ENCODE results near the gene ROBO4.
A peak's percentile ranks its signal among the peaks of the same experiment; 100 is the strongest.

The ROBO4 gene

DNA sequence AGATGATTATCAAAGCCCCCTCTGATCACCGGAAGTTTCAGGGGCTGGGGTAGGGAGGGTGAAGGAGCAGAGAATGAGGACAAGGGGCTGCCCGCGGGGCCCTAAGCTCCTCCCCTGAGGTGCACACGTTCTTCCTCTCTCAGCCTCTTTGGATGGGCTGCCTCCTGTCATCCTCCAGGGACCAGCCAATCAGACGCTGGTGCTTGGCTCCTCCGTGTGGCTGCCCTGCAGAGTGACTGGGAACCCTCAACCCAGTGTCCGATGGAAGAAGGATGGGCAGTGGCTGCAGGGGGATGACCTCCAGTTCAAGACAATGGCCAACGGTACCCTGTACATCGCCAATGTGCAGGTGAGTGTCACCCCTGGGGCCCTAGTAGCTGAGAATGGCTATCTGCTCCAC lies 24.9 kb downstream of the ROBO4 start:
- DNase-seq (ENCODE audit: low spot score): no peak

DNA sequence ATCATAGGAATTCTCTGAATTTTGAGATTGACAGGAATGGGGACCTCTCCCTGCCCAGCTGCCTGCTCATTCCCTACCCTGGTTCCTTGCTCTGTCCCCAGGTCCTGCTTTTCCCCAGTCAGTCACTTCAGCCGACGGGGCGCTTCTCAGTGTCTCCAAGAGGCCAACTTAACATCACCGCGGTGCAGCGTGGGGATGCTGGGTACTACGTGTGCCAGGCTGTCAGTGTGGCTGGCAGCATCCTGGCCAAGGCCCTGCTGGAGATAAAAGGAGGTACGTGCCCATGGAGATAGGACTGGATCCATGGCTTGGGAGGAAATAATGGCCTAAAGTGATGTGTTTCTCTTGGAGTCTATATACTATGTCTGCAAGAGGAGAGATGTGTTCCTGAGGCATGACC lies 25.4 kb downstream of the ROBO4 start:
- no peak for DNase-seq (ENCODE audit: low spot score)

DNA sequence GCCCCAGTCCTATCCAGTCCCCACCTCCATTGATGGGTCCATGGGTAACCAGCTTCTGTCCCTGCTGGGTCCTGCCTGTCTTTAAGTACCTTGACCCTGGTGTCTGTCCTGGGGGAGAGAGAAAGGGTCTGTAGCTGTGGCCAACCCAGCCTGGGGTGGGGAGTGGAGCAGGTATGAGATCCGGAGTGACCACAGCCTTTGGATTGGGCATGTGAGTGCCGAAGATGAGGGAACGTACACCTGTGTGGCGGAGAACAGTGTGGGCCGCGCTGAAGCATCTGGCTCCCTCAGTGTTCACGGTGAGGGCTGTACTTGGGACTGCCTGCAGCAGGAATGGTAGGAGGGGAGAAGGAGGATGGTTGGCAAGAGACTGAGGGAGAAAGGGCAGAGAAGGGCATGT lies 27.2 kb downstream of the ROBO4 start:
- no peak for DNase-seq (ENCODE audit: low spot score)

- DNase-seq (ENCODE audit: low spot score): no peak
These were observed 27.7 kb downstream of the ROBO4 start for GRCh38 chr11:124869856-124870387.

DNA sequence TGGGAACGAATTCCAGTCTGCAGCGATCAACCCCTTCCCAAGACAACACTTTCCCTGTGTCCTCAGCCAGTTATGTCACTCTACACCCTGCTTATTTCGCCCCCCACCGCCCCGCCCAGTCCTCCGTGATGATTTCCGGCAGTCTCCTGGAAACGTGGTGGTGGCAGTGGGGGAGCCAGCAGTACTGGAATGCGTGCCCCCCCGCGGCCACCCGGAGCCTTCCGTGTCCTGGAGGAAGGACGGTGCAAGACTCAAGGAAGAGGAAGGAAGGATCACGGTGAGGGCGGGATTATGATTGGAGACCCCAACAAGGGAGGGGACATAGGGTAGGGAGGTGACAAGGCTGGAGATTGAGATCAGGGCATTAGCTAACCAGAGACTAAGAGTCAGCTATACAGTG lies 28.3 kb downstream of the ROBO4 start:
- no peak for DNase-seq (ENCODE audit: low spot score)

DNA sequence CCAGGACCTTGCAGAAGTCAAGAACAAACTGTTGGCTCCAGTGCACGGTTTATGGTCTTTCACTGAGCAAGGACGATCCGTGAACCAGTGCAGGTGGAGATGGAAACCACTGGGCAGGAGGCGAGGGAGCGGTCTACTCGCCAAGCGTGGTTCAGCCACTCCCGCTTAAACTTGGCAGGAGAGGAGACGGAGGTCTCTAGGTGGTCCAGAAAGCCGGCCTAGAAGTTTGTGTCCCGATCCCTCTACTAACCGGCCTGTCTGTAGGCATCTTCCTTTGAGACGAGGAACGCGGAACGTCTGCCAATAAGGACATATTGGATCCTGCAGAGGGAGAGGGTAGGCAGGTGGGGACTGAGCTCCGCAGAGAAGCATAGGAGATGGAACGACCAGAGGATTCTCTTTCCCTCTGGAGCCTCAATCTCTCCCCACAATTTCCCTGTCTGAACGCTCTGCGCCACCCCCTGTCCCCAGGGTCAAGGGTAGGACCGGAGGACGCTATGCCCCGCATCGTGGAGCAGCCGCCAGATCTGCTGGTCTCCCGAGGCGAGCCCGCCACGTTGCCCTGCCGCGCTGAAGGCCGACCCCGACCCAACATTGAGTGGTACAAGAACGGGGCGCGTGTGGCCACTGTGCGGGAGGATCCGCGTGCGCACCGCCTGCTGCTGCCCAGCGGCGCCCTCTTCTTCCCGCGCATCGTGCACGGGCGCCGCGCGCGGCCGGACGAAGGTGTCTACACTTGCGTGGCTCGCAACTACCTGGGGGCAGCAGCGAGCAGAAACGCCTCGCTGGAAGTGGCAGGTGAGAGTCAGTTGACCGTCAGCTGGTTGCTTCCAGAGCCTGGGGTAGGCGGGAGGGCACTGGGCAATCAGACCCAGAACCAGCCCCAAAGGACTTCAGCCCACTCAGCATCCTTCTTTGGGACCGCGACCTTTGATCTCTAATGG lies 29.1 kb downstream of the ROBO4 start:
- DNase-seq (ENCODE audit: low spot score): no peak

DNA sequence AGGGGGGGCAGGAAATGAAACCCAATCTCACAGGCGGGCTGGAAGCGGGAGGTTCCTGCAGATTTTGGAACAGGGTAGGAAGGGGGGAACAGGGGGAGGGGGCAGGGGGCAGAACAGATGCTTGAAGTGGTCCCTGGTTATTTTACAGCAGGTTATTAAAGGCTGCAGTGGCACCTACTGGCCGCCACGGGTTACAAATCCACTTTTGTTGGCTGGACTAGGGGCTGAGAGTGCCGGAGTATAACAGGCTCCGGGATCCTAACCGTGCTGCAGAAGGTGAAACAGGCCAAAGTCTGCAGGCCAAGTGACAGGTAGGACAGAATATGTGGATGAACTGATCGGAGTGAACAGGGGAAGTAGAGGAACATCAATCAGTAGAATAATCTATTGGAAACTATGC lies 30.0 kb downstream of the ROBO4 start:
- peak; percentile 59 for DNase-seq (ENCODE audit: low spot score)

DNA sequence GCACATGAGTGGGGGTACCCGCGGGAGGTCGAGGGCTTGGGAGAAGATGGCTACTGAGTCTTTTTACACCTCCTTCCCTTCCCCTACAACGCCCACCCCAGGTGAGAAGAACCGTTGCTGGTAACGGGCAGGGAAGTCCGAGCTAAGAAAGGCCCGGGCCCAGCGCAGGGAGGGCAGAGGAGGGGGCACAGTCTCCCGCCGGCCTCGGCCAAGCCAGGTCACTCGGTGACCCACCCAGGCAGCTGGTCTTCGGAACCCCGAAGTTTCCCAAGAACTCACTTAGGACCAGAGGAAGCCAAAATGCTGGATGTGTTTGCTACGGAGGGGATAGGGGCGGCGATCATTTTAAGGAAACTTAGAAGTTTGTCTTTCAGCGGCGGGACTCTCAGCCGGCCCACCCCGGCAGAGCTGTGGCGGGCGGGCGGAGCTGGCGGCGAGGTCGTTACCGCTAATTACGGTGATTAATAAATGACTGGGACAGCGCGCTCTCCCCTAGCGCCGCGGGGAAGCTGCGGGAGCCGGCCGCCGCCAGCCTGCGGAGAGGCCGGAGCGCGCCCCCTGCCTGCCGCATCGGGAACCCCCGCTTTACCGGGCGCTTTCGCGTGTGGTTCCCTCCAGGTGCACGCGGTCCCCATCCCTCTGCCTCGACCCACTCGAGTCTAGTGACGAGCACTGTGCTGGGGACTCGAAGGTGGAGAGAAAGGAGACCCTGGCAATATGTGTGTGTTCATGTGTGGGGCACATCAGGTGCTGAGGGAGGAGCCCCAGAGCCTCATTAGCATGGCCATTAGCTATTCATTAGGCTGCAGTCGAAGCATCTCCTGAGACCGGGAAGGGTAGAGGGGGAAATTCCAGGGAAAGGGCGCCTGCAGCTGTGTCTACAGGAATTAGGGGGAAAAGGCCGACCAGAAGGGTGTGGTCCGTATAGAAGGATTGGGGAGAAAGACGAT lies 31.5 kb downstream of the ROBO4 start:
- no peak for DNase-seq (ENCODE audit: low spot score)

DNA sequence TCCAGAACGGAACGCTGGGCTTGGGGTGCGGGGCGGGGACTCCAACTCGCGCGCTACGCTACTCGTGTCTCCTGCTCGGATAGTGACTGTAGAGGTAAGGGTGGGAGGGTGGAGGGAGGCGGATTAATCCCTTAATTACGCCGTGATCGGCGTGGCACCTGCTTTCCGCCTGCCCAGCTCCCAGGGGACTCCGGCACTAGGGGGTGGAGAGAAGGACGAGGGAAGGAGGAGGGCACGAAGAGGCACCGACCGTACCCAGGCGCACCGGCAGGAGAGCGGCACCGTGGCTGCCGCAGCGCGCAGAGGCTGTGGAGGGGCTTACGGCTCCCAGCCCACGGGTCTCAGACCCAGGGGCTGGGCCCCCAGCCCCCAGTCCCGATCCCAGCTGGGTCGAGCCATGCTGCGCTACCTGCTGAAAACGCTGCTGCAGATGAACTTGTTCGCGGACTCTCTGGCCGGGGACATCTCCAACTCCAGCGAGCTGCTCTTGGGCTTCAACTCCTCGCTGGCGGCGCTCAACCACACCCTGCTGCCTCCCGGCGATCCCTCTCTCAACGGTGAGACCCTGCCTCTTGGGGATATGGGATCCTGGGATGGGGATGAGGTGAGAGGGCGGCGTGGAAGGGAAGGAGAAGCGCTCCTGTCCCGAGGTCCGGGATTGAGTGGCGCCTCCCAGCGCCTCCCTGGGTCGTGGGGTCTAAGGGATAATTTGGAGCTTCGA lies 32.3 kb downstream of the ROBO4 start, which contains the start of gene ROBO3:
Gene ROBO3 (plus strand): TSS at position 252 of the 721 bp plus-strand sequence. CDS start 146 bp downstream, at position 398.
- no peak for DNase-seq (ENCODE audit: low spot score)

DNA sequence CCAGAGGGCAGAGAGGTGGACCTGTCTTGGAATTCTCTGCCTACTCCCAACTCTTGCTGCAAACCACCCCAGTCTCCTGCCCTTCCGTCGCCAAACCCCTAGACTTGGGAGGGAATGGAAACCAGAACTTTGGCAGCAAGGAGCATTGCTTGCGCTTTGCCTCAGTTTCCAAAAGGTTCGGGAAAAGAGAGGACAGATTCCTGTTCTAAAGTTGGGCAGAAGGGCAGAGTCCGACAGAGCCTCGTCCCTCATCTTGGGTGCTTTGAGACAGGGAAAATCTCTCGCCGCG lies 32.8 kb downstream of the ROBO4 start:
- no peak for DNase-seq (ENCODE audit: low spot score)

GRCh38 chr11:124864176-124864891 lies 33.3 kb downstream of the ROBO4 start:
- DNase-seq (ENCODE audit: low spot score): no peak

DNA sequence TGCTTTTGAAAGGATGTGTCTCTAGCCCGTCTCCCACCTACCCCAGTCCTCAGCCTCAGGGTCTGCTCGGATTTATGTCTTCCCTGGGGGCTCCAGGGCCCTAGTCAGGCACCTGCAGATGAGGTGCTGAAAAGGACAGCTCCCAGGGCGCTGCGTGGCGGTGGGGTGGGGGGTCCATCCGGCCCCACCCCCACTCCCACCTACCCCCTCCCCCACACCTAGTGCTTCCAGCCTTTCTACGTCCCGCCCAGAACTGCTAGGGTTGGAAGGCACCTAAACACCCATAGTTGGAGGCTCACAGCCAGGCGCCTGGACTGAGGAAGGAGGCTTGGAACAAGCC lies 33.9 kb downstream of the ROBO4 start:
- DNase-seq (ENCODE audit: low spot score): no peak

GRCh38 chr11:124863137-124863825 lies 34.4 kb downstream of the ROBO4 start:
- no peak for DNase-seq (ENCODE audit: low spot score)

DNA sequence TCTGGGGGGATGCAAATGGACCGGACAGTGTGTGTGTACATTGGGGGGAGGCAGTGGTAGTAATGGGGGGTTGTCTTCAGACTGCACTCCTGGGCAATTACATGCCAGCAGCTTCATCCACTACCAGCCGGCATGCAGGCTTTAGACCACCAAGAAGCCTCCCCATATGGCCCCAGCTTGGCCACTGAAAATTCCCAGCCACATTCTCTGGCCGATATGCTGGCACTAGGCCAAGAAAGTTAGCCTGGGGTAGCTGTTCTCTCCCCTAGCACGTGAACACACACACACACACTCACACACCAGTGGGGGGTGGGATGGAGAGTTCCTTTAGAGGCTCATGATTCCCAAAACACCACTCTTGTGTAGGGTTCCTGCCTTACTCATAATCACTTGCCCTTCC lies 36.0 kb downstream of the ROBO4 start:
- DNase-seq (ENCODE audit: low spot score): no peak

DNA sequence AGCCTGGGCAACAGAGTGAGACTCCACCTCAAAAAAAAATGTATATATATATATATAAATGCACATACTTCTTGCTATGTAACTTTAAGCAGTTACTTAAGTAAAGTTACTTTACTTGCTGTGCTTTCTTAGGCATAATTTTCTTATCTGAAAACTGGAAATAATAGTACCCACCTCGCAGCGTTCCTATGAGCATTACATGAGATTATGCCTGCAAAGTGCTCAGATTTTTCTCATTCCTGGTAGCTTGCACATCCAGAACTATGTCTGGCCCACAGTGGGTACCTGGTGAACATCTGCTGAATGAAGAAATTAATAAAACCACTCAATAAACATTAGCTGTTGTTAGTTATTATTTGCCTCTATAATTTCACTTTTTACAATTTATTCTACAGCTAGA lies 38.5 kb downstream of the ROBO4 start:
- no peak for DNase-seq (ENCODE audit: low spot score)

GRCh38 chr11:124846070-124846673 lies 51.5 kb downstream of the ROBO4 start:
- DNase-seq (ENCODE audit: low spot score): no peak

DNA sequence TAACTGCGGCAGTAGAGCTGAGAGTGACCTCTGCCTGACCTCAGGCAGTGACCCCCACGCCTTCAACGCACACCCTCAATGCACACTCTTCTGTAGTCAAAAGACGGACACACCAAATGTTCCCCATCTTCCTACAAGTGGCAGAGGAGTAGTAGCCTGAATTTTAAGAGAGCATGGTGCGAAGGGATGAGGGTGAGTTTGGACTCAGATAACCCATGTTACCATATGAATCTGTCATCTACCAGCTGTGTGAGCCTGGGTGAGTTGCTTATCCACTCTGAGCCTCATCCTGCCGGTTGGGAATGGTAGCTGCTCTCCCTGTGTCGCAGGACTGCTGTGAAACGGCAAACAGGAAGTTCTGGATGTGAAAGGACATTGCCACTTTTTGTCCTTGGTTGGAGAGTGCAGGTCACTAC lies 53.0 kb downstream of the ROBO4 start:
- no peak for DNase-seq (ENCODE audit: low spot score)

GRCh38 chr11:124843616-124843910 lies 54.1 kb downstream of the ROBO4 start:
- DNase-seq (ENCODE audit: low spot score): no peak

DNA sequence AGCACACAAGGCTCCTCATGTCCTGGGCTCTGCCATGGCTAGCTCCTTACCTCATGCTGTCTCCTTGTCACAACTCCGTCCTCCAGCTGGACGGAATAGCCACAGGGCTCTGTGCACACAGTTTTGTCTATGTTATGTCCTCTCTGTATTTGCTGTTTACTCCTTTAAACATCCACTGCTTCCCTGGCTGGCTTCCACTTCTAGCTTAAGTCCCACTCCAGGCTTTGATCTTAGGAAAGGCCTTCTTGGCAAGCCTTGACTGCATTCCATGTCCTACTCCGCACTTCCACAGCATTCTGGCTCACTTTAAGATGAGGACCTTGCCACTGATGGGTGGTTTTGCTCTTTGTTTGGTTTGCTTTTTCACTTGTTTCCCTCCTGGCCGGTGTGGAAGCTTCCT lies 55.4 kb downstream of the ROBO4 start:
- no peak for DNase-seq (ENCODE audit: low spot score)

DNA sequence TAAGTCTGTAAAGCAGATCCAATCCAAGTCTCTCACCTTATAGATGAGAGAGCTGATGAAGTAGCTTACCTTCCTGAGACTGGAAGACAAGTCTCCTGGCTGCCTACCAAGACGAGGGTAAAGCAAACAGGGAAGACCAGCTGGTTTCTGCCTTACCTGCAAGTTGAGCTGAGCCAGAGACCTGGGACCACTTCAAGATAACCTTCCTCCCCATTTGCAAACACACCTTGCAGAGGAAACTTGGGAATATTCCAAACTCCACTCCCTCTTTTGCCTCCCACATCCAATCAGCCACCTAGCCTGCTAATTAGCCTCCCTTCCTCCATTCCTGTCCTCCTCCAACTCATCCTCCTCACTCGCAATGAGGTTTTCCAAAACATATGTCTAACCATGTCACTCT lies 55.8 kb downstream of the ROBO4 start:
- DNase-seq (ENCODE audit: low spot score): no peak

- no peak for DNase-seq (ENCODE audit: low spot score)
These were observed 56.5 kb downstream of the ROBO4 start for GRCh38 chr11:124841201-124841600.

All from NAMALWA (cell line).